Effector memory CD8-positive, alpha-beta T cell (primary cell): Measurements from ENCODE around the gene COL19A1.
"Not testable (repeated sequence)": the region's sequence is repeated elsewhere in the genome, so short reads cannot be mapped to it uniquely, and the experiment has no call there.

Experiments used
- ATAC-seq: fragments of 150-1000 bp; cut with Tn5 transposase; replicated peaks from 2 replicates; pipeline ENCODE4 v1.10.0; 2021; ENCODE audit warnings: mild to moderate bottlenecking, moderate library complexity
- DNase-seq, 3 experiments: peaks; one replicate each; pipeline ENCODE4 v3.0.0; 2021
- H3K27ac Mint-ChIP-seq, 2 donors: one replicate each; pipeline ENCODE4 v1.8.0; 2022; ENCODE audit warnings: mild to moderate bottlenecking in 2 of 2, mixed read lengths in 2 of 2, moderate library complexity in 2 of 2
- H3K27me3 Mint-ChIP-seq, 2 donors: one replicate each; pipeline ENCODE4 v1.8.0; 2022; ENCODE audit warnings: mixed read lengths in 2 of 2
- H3K36me3 Mint-ChIP-seq: one replicate; pipeline ENCODE4 v1.8.0; 2022; ENCODE audit warnings: mild to moderate bottlenecking, moderate library complexity, mixed read lengths; ENCODE audit not compliant: insufficient read depth
- H3K4me1 Mint-ChIP-seq, 2 donors: one replicate each; pipeline ENCODE4 v1.8.0; 2022; ENCODE audit warnings: low read depth in 2 of 2, mixed read lengths in 2 of 2
- H3K4me3 Mint-ChIP-seq, 2 donors: one replicate each; pipeline ENCODE4 v1.8.0; 2022; ENCODE audit warnings: mild to moderate bottlenecking in 2 of 2, mixed read lengths in 2 of 2, moderate library complexity in 2 of 2
- H3K9me3 Mint-ChIP-seq, 2 donors: one replicate each; pipeline ENCODE4 v1.8.0; 2022; ENCODE audit warnings: mixed read lengths in 2 of 2

The COL19A1 gene

DNA sequence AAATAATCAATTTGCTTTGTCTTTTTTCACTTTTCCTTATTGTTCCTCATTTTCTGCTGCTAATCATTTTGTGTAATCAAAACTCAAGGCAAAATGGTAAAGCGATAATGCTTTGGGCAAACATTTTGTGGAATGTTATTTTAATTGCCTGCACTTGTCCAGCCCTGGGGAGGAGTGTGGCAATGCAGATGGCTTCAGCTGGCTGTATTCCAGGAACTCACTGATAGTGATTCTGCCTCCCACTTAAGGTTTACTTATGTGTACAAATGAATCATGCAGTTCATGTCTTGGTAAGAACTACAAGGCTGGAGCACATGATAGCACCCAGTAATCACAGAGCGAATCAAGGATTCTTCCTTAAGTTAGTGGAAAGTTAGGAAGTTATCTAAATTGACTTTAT, 107.8 kb downstream of the COL19A1 start:
- H3K9me3 Mint-ChIP-seq = no peaks in the 10 kb centered on the region
- H3K27me3 Mint-ChIP-seq = peaks cover 9 to 10% of the 10 kb centered on the region in 2 donors
- no peak for DNase-seq

GRCh38 chr6:69976591-69977090, 110.3 kb downstream of the COL19A1 start:
- ATAC-seq (no peak), DNase-seq (no peak)
- no peaks in the 10 kb centered on the region for H3K9me3 Mint-ChIP-seq
- H3K4me3 Mint-ChIP-seq = no peak overlapping the region
- peaks cover 6 to 9% of the 10 kb centered on the region in 2 donors for H3K27me3 Mint-ChIP-seq
- no peak overlapping the region for H3K27ac Mint-ChIP-seq
- no peaks in the 10 kb centered on the region for H3K4me1 Mint-ChIP-seq
- no peaks in the 10 kb centered on the region for H3K36me3 Mint-ChIP-seq

More for the DNA sequence above, 107.8 kb downstream of the COL19A1 start:
- ATAC-seq = no peak
- Mint-ChIP-seq H3K36me3 (no peaks in the 10 kb centered on the region), H3K4me3 (no peak overlapping the region), H3K27ac (no peak overlapping the region), H3K4me1 (no peaks in the 10 kb centered on the region)

DNA sequence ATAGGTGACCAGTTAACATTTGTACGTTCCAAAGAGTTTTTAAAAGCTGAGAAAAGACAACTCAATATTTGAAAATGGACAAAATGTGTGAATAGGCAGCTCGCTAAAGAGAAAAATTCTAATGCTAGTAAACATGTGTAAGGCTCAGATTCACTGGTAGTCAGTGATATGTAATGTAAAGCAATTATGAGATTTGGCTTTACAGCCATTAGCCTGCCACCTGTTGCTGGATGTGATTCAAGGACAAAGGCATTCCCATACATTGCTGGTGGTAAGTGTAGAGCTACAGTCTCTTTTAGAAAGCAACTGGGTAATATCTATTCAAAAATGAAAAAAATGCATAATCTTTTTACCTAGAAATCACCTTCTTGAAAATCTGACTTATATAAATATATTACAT, 114.3 kb downstream of the COL19A1 start:
- Mint-ChIP-seq H3K27me3 (peaks cover 6 to 9% of the 10 kb centered on the region in 2 donors), H3K9me3 (no peaks in the 10 kb centered on the region), H3K36me3 (no peaks in the 10 kb centered on the region), H3K4me1 (no peaks in the 10 kb centered on the region), H3K27ac (no peak overlapping the region), H3K4me3 (no peak overlapping the region)
- ATAC-seq (no peak), DNase-seq (no peak)

- no peak for ATAC-seq
- Mint-ChIP-seq H3K27ac (no peak overlapping the region), H3K4me1 (no peaks in the 10 kb centered on the region)
Observed at GRCh38 chr6:69984506-69984905, 118.2 kb downstream of the COL19A1 start.

DNA sequence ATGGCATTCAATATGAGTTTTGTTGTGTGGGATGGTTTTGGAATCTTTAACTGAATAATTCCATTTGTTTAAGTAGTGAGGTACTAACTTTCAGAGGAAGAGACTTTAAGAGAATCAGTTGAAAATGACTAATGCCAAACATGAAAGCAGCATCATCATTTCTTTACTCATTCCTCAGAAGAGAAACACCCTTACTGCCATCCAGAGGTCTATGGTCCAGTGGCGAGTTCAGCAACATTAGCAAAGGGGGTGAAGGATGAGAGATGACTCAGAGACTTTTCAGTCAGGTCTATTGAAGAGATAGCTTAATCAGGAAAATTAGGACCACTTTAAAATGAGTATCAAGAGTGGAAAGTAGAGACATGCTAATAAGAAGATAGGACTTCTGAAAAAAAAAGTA, 118.8 kb downstream of the COL19A1 start:
- Mint-ChIP-seq H3K4me1 (no peaks in the 10 kb centered on the region), H3K4me3 (no peak overlapping the region), H3K27me3 (no peaks in the 10 kb centered on the region), H3K9me3 (no peaks in the 10 kb centered on the region), H3K27ac (no peak overlapping the region), H3K36me3 (no peaks in the 10 kb centered on the region)
- no peak for ATAC-seq
- no peak for DNase-seq

More at GRCh38 chr6:69984506-69984905, 118.2 kb downstream of the COL19A1 start:
- no peak for DNase-seq
- Mint-ChIP-seq H3K9me3 (no peaks in the 10 kb centered on the region), H3K4me3 (no peak overlapping the region), H3K27me3 (no peaks in the 10 kb centered on the region), H3K36me3 (no peaks in the 10 kb centered on the region)

DNA sequence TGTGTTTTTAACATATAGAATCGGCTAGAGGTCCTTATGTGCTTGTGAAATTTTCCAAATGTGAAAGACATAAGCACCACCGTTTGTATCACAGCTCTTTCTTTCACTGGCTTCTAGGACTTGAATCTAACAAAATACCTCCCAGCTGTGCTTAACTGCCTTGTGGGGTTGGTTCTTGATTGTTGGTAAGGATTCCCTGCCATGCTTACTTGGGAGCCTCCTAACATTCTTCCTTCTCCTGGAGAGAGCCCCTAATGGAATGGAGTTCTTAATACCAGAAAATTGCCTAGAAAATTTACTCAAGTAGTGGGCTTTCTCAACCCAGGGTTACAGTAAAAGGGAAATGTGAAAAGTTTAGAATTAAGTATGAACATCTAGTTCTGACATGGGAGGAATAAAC, 121.2 kb downstream of the COL19A1 start:
- Mint-ChIP-seq H3K9me3 (peaks cover 0 to 1% of the 10 kb centered on the region in 2 donors), H3K27ac (no peak overlapping the region), H3K36me3 (no peaks in the 10 kb centered on the region), H3K4me1 (no peaks in the 10 kb centered on the region), H3K4me3 (no peak overlapping the region), H3K27me3 (peaks cover 0 to 5% of the 10 kb centered on the region in 2 donors)
- ATAC-seq = no peak
- DNase-seq = no peak

- Mint-ChIP-seq H3K27ac (no peak overlapping the region), H3K36me3 (no peaks in the 10 kb centered on the region), H3K4me1 (no peaks in the 10 kb centered on the region), H3K27me3 (peaks cover 0 to 5% of the 10 kb centered on the region in 2 donors), H3K9me3 (peaks cover 0 to 1% of the 10 kb centered on the region in 2 donors), H3K4me3 (no peak overlapping the region)
- ATAC-seq (no peak), DNase-seq (no peak)
Observed at GRCh38 chr6:69988458-69989126, 122.2 kb downstream of the COL19A1 start.

- peaks cover 0 to 5% of the 10 kb centered on the region in 2 donors for H3K27me3 Mint-ChIP-seq
- ATAC-seq = no peak
- H3K4me3 Mint-ChIP-seq = no peak overlapping the region
- H3K9me3 Mint-ChIP-seq = peaks cover 0 to 1% of the 10 kb centered on the region in 2 donors
- peaks cover 3% of the 10 kb centered on the region for H3K36me3 Mint-ChIP-seq
- H3K4me1 Mint-ChIP-seq = no peaks in the 10 kb centered on the region
- no peak for DNase-seq
- H3K27ac Mint-ChIP-seq = no peak overlapping the region
Observed at GRCh38 chr6:69994251-69994650, 127.9 kb downstream of the COL19A1 start.

DNA sequence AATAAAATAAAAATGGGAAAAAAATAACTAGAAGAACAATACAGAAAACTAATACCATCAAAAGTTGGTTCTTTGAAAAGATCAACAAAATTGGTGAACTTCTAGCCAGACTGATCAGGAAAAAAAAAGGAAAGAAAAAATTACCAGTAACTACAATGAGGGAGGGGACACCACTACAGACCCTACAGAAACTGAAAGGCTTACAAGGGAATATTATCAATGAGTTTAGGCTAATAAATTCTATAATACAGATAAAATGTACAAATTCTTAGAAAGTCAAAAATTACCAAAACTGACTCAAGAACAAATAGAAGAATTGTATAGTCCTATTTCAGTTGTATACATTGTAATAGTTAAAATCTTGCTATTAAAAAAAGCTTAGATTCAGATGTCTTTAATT, 141.8 kb downstream of the COL19A1 start:
- ATAC-seq = no peak
- Mint-ChIP-seq H3K36me3 (no peaks in the 10 kb centered on the region), H3K4me1 (no peaks in the 10 kb centered on the region), H3K27me3 (no peaks in the 10 kb centered on the region), H3K27ac (no peak overlapping the region), H3K9me3 (peaks cover 6 to 9% of the 10 kb centered on the region in 2 donors), H3K4me3 (no peak overlapping the region)
- no peak for DNase-seq

GRCh38 chr6:70010339-70010738, 144.0 kb downstream of the COL19A1 start:
- H3K27ac Mint-ChIP-seq, H3K4me1 Mint-ChIP-seq, DNase-seq, ATAC-seq, H3K36me3 Mint-ChIP-seq, H3K4me3 Mint-ChIP-seq, H3K9me3 Mint-ChIP-seq, H3K27me3 Mint-ChIP-seq: not testable (repeated sequence)

DNA sequence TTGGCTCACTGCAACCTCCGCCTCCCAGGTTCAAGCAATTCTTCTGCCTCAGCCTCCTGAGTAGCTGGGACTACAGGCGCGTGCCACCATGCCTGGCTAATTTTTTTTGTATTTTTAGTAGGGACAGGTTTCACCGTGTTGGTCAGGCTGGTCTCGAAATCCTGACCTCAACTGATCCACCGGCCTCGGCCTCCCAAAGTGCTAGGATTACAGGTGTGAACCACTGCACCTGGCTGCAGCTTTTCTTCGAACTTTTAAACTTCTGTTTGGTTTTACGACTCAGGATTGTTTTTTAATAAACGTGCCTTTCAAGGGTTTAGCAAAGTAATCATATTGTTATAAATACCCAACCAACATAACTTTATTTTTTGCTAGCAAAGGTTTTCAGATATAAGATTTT, 156.8 kb downstream of the COL19A1 start:
- not testable (repeated sequence) for H3K4me3 Mint-ChIP-seq, H3K9me3 Mint-ChIP-seq, DNase-seq, H3K27ac Mint-ChIP-seq, ATAC-seq, H3K4me1 Mint-ChIP-seq, H3K27me3 Mint-ChIP-seq, H3K36me3 Mint-ChIP-seq

DNA sequence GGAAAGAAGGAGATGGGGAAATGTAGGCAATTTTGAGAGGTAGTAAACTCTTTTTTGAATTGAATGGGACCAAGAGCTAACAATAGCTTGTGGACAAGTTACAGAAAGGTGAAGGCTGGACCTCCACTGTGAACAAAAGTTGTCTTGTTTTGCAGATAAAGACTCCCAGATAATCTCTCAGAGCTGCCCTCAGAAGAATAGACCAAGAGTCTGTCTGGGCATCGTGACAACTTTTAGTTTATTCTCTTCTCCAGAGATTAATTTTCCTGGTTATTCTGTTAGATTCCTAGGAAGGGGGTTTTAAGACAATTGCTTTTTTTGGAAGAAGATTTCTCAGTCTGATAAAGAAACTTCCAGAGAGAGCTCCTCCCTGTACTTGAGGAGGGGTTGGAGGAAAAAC, 161.9 kb downstream of the COL19A1 start:
- H3K27me3 Mint-ChIP-seq = no peaks in the 10 kb centered on the region
- peaks cover 2% of the 10 kb centered on the region for H3K36me3 Mint-ChIP-seq
- H3K4me1 Mint-ChIP-seq = no peaks in the 10 kb centered on the region
- DNase-seq = no peak
- H3K27ac Mint-ChIP-seq = no peak overlapping the region
- H3K9me3 Mint-ChIP-seq = peaks cover 0 to 7% of the 10 kb centered on the region in 2 donors
- no peak for ATAC-seq
- no peak overlapping the region for H3K4me3 Mint-ChIP-seq

DNA sequence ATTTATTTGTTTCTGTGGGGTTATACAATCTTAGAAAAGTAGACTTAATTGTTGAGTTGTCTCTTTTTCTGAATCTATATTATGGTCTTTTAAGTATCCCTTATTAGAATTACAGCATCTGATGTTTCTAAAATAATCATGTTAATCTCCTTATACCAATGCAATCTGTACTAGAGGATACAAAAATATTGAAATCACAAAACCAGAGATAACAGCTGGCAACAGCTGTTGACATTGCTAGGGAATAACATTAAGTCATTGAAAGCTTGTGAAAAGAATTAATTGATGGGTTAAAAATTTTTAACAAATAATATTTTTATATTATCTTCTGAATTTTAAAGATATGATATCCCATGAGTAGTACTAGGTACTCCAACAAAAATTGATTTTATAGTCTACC, 162.6 kb downstream of the COL19A1 start:
- Mint-ChIP-seq H3K4me3 (no peak overlapping the region), H3K9me3 (peaks cover 0 to 7% of the 10 kb centered on the region in 2 donors), H3K4me1 (no peaks in the 10 kb centered on the region), H3K36me3 (peaks cover 2% of the 10 kb centered on the region), H3K27ac (no peak overlapping the region), H3K27me3 (no peaks in the 10 kb centered on the region)
- no peak for ATAC-seq
- DNase-seq = no peak

DNA sequence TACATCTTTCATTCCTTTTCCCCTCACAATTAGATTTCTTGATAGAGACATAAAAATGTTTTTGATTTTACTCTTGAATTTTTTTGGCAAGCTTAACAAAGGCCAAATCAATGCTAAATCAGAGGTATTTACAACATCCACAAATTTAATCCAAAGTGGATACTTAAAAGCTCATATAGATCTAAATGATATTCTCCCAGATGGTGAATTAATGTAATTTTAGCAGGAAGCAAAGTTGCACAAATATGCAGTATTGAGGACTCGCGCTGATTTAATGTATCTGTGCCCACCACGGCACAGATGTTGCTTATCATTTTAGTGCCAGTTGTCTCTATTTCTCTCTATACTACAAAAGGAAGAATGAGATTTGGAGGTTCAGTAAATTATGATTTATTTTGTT, 167.4 kb downstream of the COL19A1 start:
- H3K36me3 Mint-ChIP-seq = no peaks in the 10 kb centered on the region
- no peaks in the 10 kb centered on the region for H3K27me3 Mint-ChIP-seq
- no peaks in the 10 kb centered on the region for H3K4me1 Mint-ChIP-seq
- DNase-seq (no peak), ATAC-seq (no peak)
- H3K27ac Mint-ChIP-seq = no peak overlapping the region
- no peak overlapping the region for H3K4me3 Mint-ChIP-seq
- H3K9me3 Mint-ChIP-seq = peaks cover 0 to 7% of the 10 kb centered on the region in 2 donors
